HuH-7 (cell line): Measurements from ENCODE around the gene SCAF1.

Experiments used
- DNase-seq: peaks from one replicate; pipeline ENCODE4 v3.0.0; 2011; ENCODE audit warnings: low spot score

SCAF1 gene

DNA sequence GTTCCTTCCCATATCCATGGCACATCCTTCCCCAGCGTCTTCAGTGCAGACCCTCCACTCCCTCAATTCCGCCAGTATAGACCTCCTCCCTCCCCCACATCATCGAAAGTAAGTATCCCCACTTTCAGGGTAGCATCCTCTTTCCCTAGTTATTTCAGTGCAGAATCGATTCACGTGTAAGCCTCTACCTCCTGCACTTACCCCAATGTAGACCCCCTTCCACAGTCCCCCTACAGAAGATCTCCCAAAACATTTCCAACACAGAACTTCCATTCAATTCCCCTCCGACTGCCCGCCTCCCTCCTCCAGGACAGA lies 23.0 kb downstream of the SCAF1 start:
- DNase-seq = no peak

DNA sequence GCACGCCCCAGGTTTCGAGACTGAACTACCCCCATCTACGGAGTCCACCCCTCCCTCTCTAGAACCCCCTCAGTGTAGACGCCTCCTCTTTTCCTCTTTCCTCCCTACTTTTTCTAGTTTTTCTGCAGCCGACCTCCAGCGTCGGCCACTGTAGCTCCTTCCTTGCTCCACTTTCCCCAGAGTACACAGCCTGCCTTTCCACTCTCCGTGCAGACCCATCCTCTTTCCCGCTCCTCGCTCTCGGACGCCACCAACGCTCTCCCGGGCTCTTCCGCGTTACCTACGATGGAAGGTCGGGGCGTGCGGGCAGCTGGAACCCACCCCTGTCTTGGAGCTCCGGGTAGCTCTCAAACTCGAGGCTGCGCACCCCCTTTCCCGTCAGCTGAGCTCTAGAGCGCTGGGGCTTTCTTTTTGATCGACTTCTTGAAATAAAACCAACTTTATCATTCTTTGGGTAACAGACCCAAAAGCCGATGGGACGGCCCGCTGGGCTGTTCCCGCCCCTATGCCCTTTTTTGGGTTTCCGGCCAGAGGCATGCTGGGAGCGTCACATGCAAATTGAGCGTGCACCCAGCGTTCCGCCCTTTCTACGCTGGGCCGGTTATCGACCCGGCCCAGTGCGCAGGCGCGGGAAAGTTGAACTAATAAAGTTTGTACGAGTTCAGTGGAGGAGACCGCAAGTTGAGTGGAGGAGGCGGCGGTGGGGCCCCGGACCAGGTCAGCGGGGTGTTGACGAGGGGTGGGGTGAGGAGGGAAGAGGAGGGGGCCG lies 23.5 kb downstream of the SCAF1 start, which contains the start of the genes BCL2L12 and IRF3:
BCL2L12 (plus strand) TSS at position 583 of the 769 bp plus-strand sequence. CDS start 760 bp downstream, outside the sequence.
IRF3 (minus strand) TSS at position 507 of the 769 bp plus-strand sequence. CDS start 1,019 bp downstream, outside the sequence.
- DNase-seq = peak; percentile 94

DNA sequence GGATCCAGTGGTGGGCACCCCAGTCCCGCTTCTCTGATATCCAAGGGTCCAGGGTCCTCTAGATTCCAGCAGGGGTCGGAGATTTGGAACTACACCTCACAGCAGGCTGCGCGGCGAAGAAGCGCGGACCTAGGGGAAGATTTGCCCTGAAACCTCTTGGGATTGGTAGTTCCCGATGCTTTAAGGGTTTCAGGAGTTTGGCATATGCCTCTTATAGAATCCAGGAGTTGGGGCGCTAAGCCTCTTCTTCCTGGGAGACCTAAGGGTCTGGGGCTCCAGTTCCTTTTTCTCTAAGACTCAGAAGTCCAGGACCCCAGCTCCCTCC lies 24.1 kb downstream of the SCAF1 start:
- no peak for DNase-seq

GRCh38 chr19:49667473-49667872 lies 25.5 kb downstream of the SCAF1 start:
- no peak for DNase-seq

- no peak for DNase-seq
Observed at GRCh38 chr19:49669516-49669915, 27.5 kb downstream of the SCAF1 start.

DNA sequence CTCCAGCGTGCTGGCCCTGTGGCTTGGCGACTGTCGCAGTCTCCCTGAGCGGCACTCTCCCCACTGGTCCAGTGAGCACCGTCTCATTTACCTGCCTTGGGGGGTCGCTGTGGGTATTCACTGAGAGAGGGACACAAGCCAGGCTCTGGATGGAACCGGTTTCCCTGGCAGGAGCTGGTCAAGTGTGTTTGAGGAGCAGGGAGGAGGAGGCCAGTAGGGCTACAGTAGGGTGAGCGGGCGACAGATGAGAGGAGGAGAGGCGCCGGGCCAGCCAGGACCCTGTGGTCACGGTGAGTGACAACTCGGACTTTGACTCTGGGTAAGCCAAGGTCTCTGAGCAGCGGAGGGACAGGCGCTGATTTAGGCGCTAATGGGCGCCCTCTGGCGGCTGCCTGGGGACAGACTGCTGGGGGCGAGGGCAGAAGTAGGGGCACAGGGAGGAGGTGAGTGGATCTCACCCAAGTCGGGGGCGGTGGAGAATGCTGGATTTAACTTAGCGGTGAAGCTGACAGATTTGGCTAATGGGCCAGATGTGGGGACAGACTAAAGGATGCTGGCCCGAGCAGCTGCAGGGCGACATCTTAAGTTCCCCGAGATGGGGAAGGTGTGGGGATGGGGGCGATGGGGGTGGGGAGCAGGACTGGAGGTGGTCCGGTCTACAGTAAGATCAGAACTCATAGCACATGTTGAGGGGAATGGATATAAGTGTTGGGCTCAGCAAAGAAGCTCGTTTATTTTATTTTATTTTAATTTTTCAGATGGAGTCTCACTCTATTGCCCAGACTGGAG lies 30.3 kb downstream of the SCAF1 start:
- peak; percentile 96 for DNase-seq

GRCh38 chr19:49676136-49676783 lies 34.3 kb downstream of the SCAF1 start:
- peak; percentile 76 for DNase-seq

DNA sequence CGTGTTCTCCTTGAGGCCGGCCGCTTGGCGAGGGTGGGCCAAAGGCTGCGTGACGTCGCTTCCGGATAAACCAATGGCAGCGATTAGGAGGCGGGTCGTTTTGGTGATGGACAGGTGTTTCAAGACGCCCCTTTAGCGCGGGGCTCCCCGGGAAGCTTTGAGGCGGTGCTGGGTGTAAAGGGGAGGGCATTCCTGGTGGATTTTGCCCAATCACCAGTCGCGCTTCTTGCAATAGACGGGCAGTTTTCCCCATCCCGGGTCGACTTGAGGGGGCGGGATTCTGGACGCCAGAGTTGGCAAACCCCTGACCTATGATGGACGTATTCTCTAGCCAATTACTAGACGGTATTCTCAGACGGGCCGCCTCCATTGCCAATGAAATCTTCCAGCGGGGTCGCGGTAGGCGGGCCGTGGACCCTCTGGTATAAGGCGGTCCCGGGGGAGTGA lies 34.8 kb downstream of the SCAF1 start:
- peak; percentile 98 for DNase-seq

- no peak for DNase-seq
Observed at GRCh38 chr19:49677231-49677900, 35.4 kb downstream of the SCAF1 start, which contains the start of gene PRMT1. PRMT1 (plus strand) TSS chr19:49677271; CDS start chr19:49677281, 10 bp downstream.

DNA sequence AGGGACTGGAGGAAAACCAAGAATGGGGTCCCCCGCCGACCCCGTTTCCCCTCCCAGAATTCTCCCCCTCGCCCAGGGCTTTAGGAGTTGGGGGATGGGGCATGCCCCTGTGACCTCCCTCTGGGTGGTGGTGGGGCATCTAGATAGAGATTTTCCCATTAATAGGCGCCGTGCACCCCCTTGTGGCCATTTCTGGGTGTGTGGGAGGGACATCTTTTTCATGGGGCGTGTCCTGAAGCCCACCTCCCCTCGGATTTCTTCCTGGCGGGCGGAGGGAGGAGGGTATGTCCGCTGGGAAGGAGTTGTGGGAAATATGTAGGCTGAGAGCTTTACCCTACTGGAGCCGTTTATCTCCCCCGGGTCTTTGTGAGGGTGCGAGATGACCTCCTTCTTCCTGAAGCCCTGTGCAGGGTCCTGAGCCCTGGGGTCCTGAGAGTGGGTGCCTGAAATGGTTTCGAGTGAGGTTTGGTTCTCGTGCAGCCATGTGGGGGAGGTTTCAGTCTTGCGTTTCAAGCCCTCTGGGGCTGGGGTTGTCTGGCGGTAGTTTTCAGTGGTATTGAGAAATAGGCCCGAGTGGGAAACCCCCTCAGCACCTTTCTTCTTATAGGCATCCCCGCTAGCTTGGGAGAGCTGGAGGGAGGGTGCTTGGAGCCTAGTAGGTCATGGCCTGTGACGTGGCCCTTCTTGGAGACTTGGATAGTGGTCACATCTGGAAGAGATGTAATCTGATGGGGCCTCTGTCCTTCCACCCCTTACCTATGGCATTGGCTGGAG lies 36.1 kb downstream of the SCAF1 start:
- peak; percentile 78 for DNase-seq

- DNase-seq = no peak
Observed at GRCh38 chr19:49678985-49679770, 37.2 kb downstream of the SCAF1 start.

- DNase-seq = no peak
Observed at GRCh38 chr19:49679771-49680413, 37.9 kb downstream of the SCAF1 start.

DNA sequence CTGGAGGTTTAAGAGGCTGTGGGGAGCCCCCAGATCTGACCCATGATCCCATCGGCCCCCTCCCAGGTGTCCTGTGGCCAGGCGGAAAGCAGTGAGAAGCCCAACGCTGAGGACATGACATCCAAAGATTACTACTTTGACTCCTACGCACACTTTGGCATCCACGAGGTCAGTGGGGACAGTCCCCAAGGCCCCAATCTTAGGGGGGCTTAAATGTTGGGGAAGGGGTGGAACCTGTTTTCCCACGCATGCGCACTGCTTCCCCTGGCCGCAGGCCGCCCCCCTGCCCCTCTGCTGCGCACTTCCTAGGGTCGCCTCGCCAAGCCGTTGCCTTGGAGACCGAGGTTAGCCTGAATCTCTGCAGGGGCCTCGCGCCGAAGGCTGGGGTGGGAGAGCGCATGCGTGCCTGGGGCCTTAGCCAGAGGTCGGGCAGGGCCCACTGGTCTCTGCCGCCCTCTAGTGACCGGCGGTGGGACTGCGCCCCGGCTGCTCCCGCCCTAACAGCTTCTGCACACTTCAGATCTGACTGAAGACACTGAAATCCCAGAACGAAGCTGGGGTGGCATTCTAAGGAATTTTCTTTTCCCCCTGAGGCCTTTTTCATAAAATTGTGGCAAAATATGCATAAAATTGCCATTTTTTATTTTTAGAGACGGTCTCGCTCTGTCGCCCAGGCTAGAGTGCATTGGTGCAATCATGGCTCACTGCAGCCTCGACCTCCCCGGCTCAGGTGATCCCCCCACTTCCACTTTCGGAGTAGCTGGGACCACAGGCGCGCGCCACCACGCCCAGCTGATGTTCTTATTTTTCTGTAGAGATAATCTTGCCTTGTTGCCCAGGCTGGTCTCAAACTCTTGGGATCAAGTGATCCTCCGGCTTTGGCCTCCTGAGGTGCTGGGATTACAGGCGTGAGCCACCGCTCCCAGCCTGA lies 38.7 kb downstream of the SCAF1 start:
- peak; percentile 98 for DNase-seq

DNA sequence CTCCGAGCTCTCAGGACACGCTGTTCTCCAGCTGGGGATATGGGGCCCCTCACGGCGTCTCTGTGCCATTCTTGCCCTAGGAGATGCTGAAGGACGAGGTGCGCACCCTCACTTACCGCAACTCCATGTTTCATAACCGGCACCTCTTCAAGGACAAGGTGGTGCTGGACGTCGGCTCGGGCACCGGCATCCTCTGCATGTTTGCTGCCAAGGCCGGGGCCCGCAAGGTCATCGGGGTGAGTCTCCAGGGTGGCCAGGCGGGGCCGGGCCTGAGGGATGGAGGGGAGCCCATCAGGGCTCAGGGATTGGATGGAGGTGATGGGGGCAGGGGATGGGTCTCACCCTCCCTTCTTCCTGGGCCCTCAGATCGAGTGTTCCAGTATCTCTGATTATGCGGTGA lies 39.8 kb downstream of the SCAF1 start:
- no peak for DNase-seq

DNA sequence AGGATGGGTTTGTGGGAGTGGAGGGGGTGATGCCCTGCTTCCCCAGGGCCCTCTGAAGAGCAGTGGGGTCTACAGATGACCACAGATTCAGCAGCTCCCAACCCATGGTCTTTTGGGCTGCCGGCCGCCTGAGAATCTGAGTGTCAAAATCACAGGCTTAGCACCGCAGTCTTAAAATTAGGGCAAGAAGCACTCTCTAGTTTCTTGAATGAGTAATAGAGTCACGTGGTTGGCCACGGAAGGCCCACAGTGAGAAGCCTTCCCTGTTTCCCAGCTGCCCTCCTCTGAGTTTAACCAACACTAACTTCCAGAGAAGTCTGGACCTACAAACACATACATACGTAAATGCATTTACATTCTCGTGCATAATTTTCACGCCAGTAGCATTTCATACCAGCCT lies 40.3 kb downstream of the SCAF1 start:
- DNase-seq = no peak

DNA sequence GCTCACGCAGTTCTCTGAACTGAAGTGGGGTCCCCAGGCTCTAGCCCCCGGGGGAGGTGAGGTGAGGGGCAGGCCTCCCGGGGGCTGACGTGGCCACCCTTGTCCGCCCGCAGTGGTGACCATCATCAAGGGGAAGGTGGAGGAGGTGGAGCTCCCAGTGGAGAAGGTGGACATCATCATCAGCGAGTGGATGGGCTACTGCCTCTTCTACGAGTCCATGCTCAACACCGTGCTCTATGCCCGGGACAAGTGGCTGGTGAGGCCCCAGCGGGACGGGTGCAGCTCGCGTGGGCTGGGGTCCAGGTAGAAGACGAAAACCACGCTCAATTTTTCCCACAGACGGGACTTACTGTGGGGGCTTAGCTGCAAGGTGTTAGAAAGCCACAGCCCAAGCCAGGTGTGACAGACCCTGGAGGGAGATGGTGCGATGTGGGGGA lies 41.8 kb downstream of the SCAF1 start:
- DNase-seq = no peak

- DNase-seq = peak; percentile 67
Observed at GRCh38 chr19:49684251-49684982, 42.4 kb downstream of the SCAF1 start.

DNA sequence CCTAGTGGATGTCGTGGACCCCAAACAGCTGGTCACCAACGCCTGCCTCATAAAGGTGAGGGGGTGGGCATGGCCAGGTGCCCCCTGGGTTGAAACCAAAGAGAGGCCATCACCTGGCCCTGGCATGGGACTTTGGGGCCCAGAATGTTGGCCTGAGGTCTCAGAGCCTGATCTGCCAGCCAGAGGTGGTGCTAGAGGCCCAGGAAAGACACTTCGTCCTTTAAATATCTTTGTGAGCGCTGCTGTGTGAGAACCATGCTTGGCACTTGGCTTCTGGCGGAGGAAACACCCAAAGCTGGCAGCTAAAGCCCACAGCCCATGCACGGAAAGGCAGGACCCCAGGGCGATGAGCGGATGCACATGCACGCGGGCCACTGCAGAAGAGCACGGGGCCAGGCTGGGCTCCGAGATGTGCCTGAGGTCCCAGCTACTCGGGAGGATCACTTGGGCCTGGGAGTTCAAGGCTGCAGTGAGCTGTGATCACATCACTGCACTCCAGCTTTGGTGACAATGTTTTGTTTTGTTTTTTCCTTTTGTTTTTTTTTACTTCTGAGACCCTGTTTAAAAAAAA lies 43.1 kb downstream of the SCAF1 start:
- no peak for DNase-seq
